Kidney (tissue), 14 donors: ENCODE results near the gene IDNK. TPM values are rescaled to one million over a fixed set of nuclear protein-coding genes. Genes with fewer than 3 reads are reported as not detected.

Experiments used
- DNase-seq, 5 donors: peaks; one replicate each; pipeline ENCODE4 v3.0.0-alpha.2; 2013 to 2020
- FAIRE-seq: peaks from 2 replicates; lab custom pipeline; 2012; peaks lifted over from hg19 to GRCh38; lab: Jason Lieb, UNC
- H3K27ac ChIP-seq, 2 donors: one replicate each; pipeline ENCODE4 v1.7.0; 2013; ENCODE audit warnings: low read depth in 2 of 2, low read length in 2 of 2, inconsistent platforms in 1 of 2
- H3K27me3 ChIP-seq: one replicate; pipeline ENCODE4 v1.7.1; 2013; ENCODE audit warnings: low read length, inconsistent platforms; ENCODE audit not compliant: control insufficient read depth, insufficient read depth
- H3K36me3 ChIP-seq, 3 donors: one replicate each; pipeline versions ENCODE4 v1.7.0 to v1.7.1; 2013; ENCODE audit warnings: low read length in 3 of 3, control low read depth in 1 of 3, inconsistent platforms in 1 of 3; ENCODE audit not compliant: insufficient read depth in 3 of 3, control insufficient read depth in 2 of 3
- H3K4me1 ChIP-seq, 3 donors: one replicate each; pipeline versions ENCODE4 v1.7.0 to v1.7.1; 2013; ENCODE audit warnings: low read length in 3 of 3, inconsistent platforms in 1 of 3, low read depth in 1 of 3; ENCODE audit not compliant: control insufficient read depth in 2 of 3, insufficient read depth in 2 of 3
- H3K4me3 ChIP-seq, 3 donors: one replicate each; pipeline versions ENCODE4 v1.7.0 to v1.8.1; 2013; ENCODE audit warnings: low read length in 3 of 3, control low read depth in 1 of 3, inconsistent platforms in 1 of 3
- H3K9ac ChIP-seq, 3 donors: one replicate each; pipeline versions ENCODE4 v1.7.0 to v1.7.1; 2013; ENCODE audit warnings: low read length in 3 of 3, control low read depth in 1 of 3, inconsistent platforms in 1 of 3
- H3K9me3 ChIP-seq, 3 donors: one replicate each; pipeline versions ENCODE4 v1.7.0 to v1.7.1; 2013; ENCODE audit warnings: low read length in 3 of 3, control low read depth in 1 of 3, inconsistent platforms in 1 of 3; ENCODE audit not compliant: control insufficient read depth in 2 of 3, insufficient read depth in 1 of 3
- intact Hi-C: fragments of 100-400 bp; cut with DNase I; formaldehyde crosslinking; loops from one replicate; pipeline ENCODE4 v1.11.1; 2022
- polyA plus RNA-seq: library from polyadenylated mRNA; stranded (reverse); fragments of 350-450 nt; fragmentation: Illumina TruSeq; extraction: RNeasy Lipid Tissue Mini Kit (QIAGEN cat#74804); gene quantifications from one replicate; pipeline ENCODE4 v1.2.3, GENCODE V29; 2014; ENCODE audit warnings: low read depth, low replicate concordance; ENCODE audit not compliant: insufficient read depth
- total RNA-seq: library from RNA; stranded (reverse); fragmentation: NEBNext Ultra II Directional; extraction: Animal tissue kit (Norgen Biotek cat#: 25700); gene quantifications from one replicate; pipeline ENCODE4 v1.2.1, GENCODE V29; 2021
- TF ChIP-seq, protein P1 (sequence below): IDR thresholded peaks from 3 replicates; pipeline ENCODE4 v1.5.1; 2012; ENCODE audit warnings: mild to moderate bottlenecking, moderate library complexity, borderline replicate concordance; ENCODE audit not compliant: insufficient read depth; ENCODE audit errors: extremely low read depth
- donor health status: control.
- donor health status: control.
- donor health status: control.
- donor health status: control.
- donor health status: control.
- donor health status: DM: yes; HTN: yes; CAD: no.
- donor health status: Normal renal cell carcinoma (clear cell type).

The IDNK gene
- total and polyA plus RNA-seq, 2 donors from 2014 or later: 7.4 to 39.2 TPM

DNA sequence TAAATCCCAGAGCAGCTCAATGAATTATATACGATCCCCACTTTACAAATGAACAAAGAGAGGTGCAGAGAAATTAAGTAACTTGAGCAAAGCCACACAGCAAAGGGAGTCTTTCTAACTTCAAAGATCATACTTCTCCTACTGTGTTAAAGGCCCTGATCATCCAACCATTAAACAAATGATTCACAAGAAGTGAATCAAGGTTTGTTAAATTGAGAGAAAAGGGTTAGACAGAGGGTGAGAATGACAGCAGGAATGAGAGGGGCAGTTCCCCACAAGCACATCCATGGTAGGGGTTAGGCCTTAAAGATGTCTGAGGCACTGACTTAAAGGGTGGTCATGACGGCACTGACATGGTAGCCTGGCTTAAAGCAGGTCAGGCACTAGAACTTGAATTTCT lies 10.7 kb downstream of the IDNK start:
- Histone ChIP-seq H3K9ac (no peak overlapping the region), H3K9me3 (no peaks in the 10 kb centered on the region), H3K4me1 (peaks cover 0 to 7% (median 0%) of the 10 kb centered on the region in 3 donors), H3K27ac (no peak overlapping the region), H3K27me3 (no peaks in the 10 kb centered on the region), H3K36me3 (no peaks in the 10 kb centered on the region), H3K4me3 (no peak overlapping the region)
- FAIRE-seq (no peak), DNase-seq (no peak)
- TF ChIP-seq, protein P1, sequence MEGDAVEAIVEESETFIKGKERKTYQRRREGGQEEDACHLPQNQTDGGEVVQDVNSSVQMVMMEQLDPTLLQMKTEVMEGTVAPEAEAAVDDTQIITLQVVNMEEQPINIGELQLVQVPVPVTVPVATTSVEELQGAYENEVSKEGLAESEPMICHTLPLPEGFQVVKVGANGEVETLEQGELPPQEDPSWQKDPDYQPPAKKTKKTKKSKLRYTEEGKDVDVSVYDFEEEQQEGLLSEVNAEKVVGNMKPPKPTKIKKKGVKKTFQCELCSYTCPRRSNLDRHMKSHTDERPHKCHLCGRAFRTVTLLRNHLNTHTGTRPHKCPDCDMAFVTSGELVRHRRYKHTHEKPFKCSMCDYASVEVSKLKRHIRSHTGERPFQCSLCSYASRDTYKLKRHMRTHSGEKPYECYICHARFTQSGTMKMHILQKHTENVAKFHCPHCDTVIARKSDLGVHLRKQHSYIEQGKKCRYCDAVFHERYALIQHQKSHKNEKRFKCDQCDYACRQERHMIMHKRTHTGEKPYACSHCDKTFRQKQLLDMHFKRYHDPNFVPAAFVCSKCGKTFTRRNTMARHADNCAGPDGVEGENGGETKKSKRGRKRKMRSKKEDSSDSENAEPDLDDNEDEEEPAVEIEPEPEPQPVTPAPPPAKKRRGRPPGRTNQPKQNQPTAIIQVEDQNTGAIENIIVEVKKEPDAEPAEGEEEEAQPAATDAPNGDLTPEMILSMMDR: no peak
- intact Hi-C loops: no loop called here

DNA sequence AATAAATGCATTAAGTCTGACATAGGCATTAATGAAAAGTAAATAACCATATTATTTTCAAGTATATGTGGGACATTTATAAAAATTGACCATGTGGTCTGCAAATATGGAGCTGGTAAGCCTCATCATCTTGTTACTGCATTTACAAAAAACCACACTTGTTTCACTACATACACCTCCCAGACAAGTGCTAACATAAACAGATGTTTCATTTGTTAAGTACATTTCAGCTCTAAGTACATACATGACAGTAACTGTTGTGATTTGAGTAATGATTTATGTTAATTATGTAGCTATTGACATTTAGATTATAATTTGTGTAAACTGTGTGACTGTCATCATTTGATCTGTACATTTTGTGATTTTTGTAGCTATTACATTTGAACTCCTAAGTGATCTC lies 13.9 kb downstream of the IDNK start:
- no peaks in the 10 kb centered on the region for H3K27me3 ChIP-seq
- TF ChIP-seq, protein P1: no peak
- DNase-seq (no peak), FAIRE-seq (no peak)
- no peaks in the 10 kb centered on the region for H3K4me1 ChIP-seq
- no peak overlapping the region for H3K9ac ChIP-seq
- peaks cover 0 to 2% (median 0%) of the 10 kb centered on the region in 3 donors for H3K36me3 ChIP-seq
- intact Hi-C loops: no loop called here
- no peak overlapping the region for H3K27ac ChIP-seq
- no peaks in the 10 kb centered on the region for H3K9me3 ChIP-seq
- no peak overlapping the region for H3K4me3 ChIP-seq

DNA sequence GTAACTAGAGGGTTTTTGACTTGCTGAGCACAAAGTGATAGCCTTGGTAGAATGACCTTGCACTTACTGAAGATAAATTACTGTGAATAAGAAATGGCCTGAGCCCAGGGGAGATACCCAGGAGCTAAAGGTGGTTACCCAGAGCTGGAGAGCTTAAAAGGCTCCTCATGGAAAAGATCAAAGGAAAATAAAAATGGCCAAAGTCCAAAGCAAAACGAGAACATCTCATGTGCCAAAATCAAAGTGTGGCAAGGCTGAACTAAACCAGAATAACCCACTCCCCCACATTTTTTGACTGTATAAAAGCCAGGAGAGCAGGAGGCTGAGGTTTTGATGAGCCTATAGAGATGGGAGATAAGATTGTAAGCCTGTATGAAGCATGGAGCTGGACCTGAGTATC lies 14.4 kb downstream of the IDNK start:
- TF ChIP-seq, protein P1: no peak
- FAIRE-seq: no peak
- no peaks in the 10 kb centered on the region for H3K4me1 ChIP-seq
- H3K27ac ChIP-seq: no peak overlapping the region
- no peak overlapping the region for H3K9ac ChIP-seq
- H3K36me3 ChIP-seq: peaks cover 0 to 2% (median 0%) of the 10 kb centered on the region in 3 donors
- H3K9me3 ChIP-seq: no peaks in the 10 kb centered on the region
- no peak for DNase-seq
- intact Hi-C loops: no loop called here
- H3K27me3 ChIP-seq: no peaks in the 10 kb centered on the region
- H3K4me3 ChIP-seq: no peak overlapping the region

DNA sequence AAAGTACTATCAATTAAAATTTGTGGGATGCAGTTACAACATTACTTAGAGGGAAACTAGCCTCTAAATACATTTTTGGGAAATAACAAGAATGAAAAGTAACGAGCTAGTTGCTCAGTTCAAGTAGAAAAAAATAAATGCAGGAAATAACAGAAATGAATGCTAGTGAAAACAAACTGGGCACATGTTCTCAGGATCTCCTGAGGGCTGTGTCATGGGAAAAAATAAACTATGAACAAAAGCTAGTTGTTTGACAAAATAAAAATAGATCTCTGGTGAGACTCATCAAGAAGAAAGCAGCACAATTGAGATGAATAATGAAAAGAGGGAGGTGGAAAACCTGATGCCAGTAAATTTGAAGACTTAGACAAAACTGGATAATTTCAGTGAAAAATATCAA lies 16.3 kb downstream of the IDNK start:
- intact Hi-C loops: no loop called here
- FAIRE-seq (no peak), DNase-seq (no peak)
- no peaks in the 10 kb centered on the region for H3K4me1 ChIP-seq
- H3K27me3 ChIP-seq: no peaks in the 10 kb centered on the region
- no peak overlapping the region for H3K4me3 ChIP-seq
- H3K9me3 ChIP-seq: no peaks in the 10 kb centered on the region
- no peak overlapping the region for H3K9ac ChIP-seq
- TF ChIP-seq, protein P1: no peak
- H3K27ac ChIP-seq: no peak overlapping the region
- H3K36me3 ChIP-seq: peaks cover 0 to 2% (median 0%) of the 10 kb centered on the region in 3 donors
